Activated B cell treated with CpG ODN at 0.5 μM for 24 hours (primary cell): ENCODE data around the gene KIAA0319L. TPM values are rescaled to one million over a fixed set of nuclear protein-coding genes. Genes with fewer than 3 reads are reported as not detected.

ENCODE experiments used
- ATAC-seq: fragments of 200-7000 bp; cut with Tn5 transposase; one replicate; pipeline ENCODE4 v1.10.0; 2021; ENCODE audit warnings: low read depth, mild to moderate bottlenecking, moderate library complexity
- CTCF ChIA-PET: fragments of 350-600 bp; sonication (Branson Sonifier 250); formaldehyde crosslinking; loops from one replicate; lab custom pipeline; 2021; ENCODE audit warnings: antibody characterized with exemption; lab: Charles Lee
- POLR2A ChIA-PET: fragments of 350-600 bp; sonication (Branson Sonifier 250); formaldehyde crosslinking; loops from one replicate; lab custom pipeline; 2021; ENCODE audit warnings: antibody characterized with exemption; lab: Charles Lee
- DNase-seq: peaks from one replicate; pipeline ENCODE4 v3.0.0; 2022
- H3K27ac Mint-ChIP-seq: one replicate; pipeline ENCODE4 v1.8.0; 2020; ENCODE audit warnings: mixed read lengths
- H3K27me3 Mint-ChIP-seq: one replicate; pipeline ENCODE4 v1.8.0; 2021; ENCODE audit warnings: mixed read lengths
- H3K36me3 Mint-ChIP-seq: one replicate; pipeline ENCODE4 v1.8.0; 2021; ENCODE audit warnings: low read depth, mixed read lengths
- H3K4me1 Mint-ChIP-seq: one replicate; pipeline ENCODE4 v1.8.0; 2021; ENCODE audit warnings: mixed read lengths
- H3K4me3 Mint-ChIP-seq: one replicate; pipeline ENCODE4 v1.8.0; 2020; ENCODE audit warnings: mild to moderate bottlenecking, mixed read lengths
- H3K9me3 Mint-ChIP-seq: one replicate; pipeline ENCODE4 v1.8.0; 2020; ENCODE audit warnings: mixed read lengths
- CTCF ChIP-seq: fragments of 200-600 bp; IDR thresholded peaks from one replicate; pipeline ENCODE4 v1.8.0; 2022; ENCODE audit warnings: antibody characterized with exemption, mild to moderate bottlenecking
- intact Hi-C: fragments of 100-400 bp; cut with micrococcal nuclease; formaldehyde crosslinking; loops from one replicate; pipeline ENCODE4 v1.15.1; 2024
- total RNA-seq: library from RNA; stranded (reverse); gene quantifications from 2 replicates; pipeline ENCODE4 v1.2.3, GENCODE V29; 2022

Gene KIAA0319L
- total RNA-seq, 1 donor from 2014 or later, result 59.1 TPM

DNA sequence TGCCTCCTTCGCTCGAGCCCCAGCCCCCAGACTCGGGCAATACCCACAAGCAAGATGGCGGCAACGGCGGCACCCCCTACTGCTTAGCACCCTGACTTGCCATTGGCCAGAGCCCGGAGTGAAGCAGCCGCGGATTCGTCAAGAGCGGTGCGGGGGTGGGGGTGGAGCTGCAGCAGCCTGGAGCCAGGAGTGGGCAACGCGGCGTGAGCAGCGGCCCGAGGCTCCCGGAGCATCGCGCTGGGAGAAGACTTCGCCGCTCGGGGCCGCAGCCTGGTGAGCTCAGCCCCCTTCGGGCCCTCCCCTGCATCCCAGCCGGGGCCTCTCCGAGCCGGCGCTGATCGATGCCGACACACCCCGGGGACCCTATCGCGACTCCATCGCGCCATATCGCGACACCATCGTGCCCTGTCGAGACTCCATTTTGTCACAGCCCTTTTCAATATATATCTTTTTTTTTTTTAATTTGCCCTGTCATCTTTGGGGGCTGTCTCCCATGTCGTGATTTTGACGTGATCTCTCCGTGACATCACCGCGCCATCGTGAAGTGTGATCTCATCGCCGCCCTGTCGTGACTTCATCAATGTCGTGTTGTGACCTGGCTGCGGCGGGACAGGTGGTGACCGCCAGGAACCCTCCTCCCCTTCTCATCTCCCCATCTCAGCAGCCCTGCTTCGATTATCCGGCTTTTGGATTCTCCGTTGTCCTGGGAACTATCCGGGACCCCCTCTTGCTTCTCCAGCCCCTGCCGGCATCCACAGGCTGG lies 589 bp upstream of the KIAA0319L start, which contains the start of gene NCDN:
Gene NCDN, plus strand, starts transcription at position 189 of the 763 bp plus-strand sequence. Its CDS starts 392 bp downstream, at position 581.
- POLR2A ChIA-PET, result interaction anchor here (0.5 to 2.0 kb wide), 11 partner anchors 15 to 685 kb away, joined by 3 to 11 read pairs (median 4); partner anchors contain the start of genes AGO3 and CLSPN
- CTCF ChIA-PET, result interaction anchor here (1.5 kb wide), 1 partner anchor 107 kb away, joined by 7 read pairs; no protein-coding TSS in a partner anchor
- H3K36me3 Mint-ChIP-seq, result peaks cover 17% of the 10 kb centered on the region

DNA sequence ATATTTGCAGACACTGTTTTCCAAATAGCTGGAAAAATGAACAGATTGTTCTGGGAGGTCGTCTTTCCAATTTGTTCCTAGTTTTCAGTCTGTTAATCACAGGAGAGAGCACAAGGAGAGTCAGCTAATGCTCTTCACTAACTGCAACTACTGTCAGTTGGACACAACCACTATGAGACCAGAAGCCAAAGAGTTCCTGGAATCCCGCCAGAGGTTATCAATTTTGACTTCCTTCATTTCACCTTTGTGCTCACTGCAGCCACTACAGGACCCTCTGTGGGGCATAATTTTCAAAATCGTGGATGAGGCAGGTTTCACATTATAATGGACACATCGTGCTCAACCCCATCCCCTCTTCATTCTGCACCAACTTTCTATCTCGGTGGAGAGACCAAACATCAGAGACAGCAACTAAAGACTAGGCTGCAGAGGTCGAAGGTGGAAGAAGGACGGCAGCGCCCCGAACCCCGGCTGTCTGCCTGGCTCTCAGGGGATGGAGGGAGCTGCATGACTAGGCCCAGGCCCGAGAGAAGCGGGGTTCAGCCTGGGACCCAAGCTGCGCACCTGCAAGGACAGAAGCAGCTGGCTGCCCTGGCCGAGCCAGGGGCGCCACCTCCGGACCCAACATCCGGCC lies 602 bp downstream of the KIAA0319L start:
- ChIA-PET CTCF (interaction anchor here (0.9 to 1.7 kb wide), 3 partner anchors 8 to 159 kb away, joined by 4 to 7 read pairs (median 6); no protein-coding TSS in a partner anchor), POLR2A (interaction anchor here (0.6 to 2.0 kb wide), 7 partner anchors 14 to 631 kb away, joined by 3 to 11 read pairs (median 8); partner anchors contain the start of genes AGO3 and CLSPN)
- no peak for DNase-seq
- no peak for ATAC-seq
- peak overlapping the region; percentile 71 for H3K27ac Mint-ChIP-seq
- no peaks in the 10 kb centered on the region for H3K27me3 Mint-ChIP-seq
- peak overlapping the region; percentile 96 for H3K4me3 Mint-ChIP-seq
- intact Hi-C loops, result loop anchor here (1.0 to 5.0 kb wide), 7 partner anchors 17 to 666 kb away; partner anchors contain the start of genes PSMB2, SFPQ, TFAP2E and THRAP3
- TF ChIP-seq CTCF, result no peak
- H3K4me1 Mint-ChIP-seq, result peaks cover 32% of the 10 kb centered on the region
- H3K36me3 Mint-ChIP-seq, result peaks cover 27% of the 10 kb centered on the region
- H3K9me3 Mint-ChIP-seq, result no peaks in the 10 kb centered on the region

More for the DNA sequence above, 589 bp upstream of the KIAA0319L start, which contains the start of gene NCDN:
- Mint-ChIP-seq H3K4me1 (peaks cover 32% of the 10 kb centered on the region), H3K27ac (peak within 1 kb of the TSS; percentile 96), H3K9me3 (no peaks in the 10 kb centered on the region), H3K27me3 (no peaks in the 10 kb centered on the region), H3K4me3 (peak within 1 kb of the TSS; percentile 96)
- DNase-seq (peak; percentile 87), ATAC-seq (peak; percentile 94)
- no peak for TF ChIP-seq CTCF
- intact Hi-C loops, result loop anchor here (1.0 to 5.0 kb wide), 7 partner anchors 16 to 665 kb away; partner anchors contain the start of genes PSMB2, SFPQ, TFAP2E and THRAP3

DNA sequence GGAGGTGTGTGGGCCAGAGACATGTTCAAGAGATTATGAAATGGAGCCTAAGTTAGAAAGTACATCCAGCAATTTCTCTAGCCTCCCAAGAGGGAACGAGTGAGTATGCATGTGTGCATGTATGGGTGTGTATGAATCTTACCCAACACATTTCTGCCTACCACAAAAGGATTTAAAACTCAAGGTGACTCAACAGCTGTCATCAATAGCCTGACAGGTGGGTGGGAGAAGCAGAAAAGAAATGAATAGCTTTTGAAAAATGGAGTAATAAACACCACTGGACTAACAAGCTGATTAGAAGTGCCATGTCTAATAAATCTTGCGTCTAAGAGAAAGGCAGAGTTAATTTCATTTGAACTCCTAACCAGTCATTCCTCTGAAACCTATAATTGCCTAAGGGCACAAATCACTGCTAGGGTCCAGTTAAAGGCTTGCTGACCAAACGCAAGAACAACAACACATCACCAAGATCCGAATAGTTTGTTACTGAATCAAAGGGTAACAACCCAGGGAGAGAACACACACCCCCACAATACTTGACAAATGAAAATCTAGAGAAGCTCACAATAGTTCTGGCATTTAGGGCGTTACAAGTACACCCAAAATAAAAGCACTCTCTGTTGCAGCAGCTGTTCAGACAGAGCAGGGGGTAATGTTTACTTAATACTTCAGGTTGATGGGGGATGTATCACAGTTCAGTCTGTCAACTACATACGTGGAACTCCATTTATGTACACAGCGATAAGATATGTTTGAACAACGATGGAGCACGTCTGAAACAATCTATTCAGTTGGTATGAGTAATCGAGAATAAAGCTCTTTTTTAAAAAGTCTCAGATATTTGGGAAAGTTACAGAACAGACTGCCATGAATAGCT lies 1.4 kb downstream of the KIAA0319L start:
- CTCF ChIA-PET, result interaction anchor here (0.9 to 1.7 kb wide), 2 partner anchors 9 to 160 kb away, joined by 4 to 6 read pairs; no protein-coding TSS in a partner anchor
- no peak overlapping the region for H3K27ac Mint-ChIP-seq

GRCh38 chr1:35555212-35555584 lies 2.0 kb downstream of the KIAA0319L start:
- POLR2A ChIA-PET, result no interaction called here
- H3K27me3 Mint-ChIP-seq, result no peaks in the 10 kb centered on the region

More for the DNA sequence above, 1.4 kb downstream of the KIAA0319L start:
- DNase-seq (no peak), ATAC-seq (no peak)
- no peaks in the 10 kb centered on the region for H3K9me3 Mint-ChIP-seq
- H3K4me3 Mint-ChIP-seq, result peak overlapping the region; percentile 96
- no peaks in the 10 kb centered on the region for H3K27me3 Mint-ChIP-seq
- TF ChIP-seq CTCF, result no peak
- POLR2A ChIA-PET, result interaction anchor here (2.0 kb wide), 1 partner anchor 16 kb away, joined by 8 read pairs; no protein-coding TSS in a partner anchor
- intact Hi-C loops, result loop anchor here (2.0 to 5.0 kb wide), 5 partner anchors 17 to 666 kb away; partner anchors contain the start of genes PSMB2, SFPQ and THRAP3
- peaks cover 25% of the 10 kb centered on the region for H3K36me3 Mint-ChIP-seq
- H3K4me1 Mint-ChIP-seq, result peaks cover 32% of the 10 kb centered on the region

More at GRCh38 chr1:35555212-35555584, 2.0 kb downstream of the KIAA0319L start:
- peaks cover 27% of the 10 kb centered on the region for H3K36me3 Mint-ChIP-seq
- H3K27ac Mint-ChIP-seq, result no peak overlapping the region
- no peaks in the 10 kb centered on the region for H3K9me3 Mint-ChIP-seq
- H3K4me3 Mint-ChIP-seq, result peak overlapping the region; percentile 12
- DNase-seq, result no peak
- intact Hi-C loops, result loop anchor here (5.0 kb wide), 2 partner anchors 87 to 667 kb away; partner anchors contain the start of genes PSMB2 and THRAP3
- TF ChIP-seq CTCF, result no peak
- H3K4me1 Mint-ChIP-seq, result peaks cover 32% of the 10 kb centered on the region
- CTCF ChIA-PET, result no interaction called here
- no peak for ATAC-seq
